Measurements from ENCODE around the gene NTRK3. TPM values are rescaled to one million over a fixed set of nuclear protein-coding genes. Genes with fewer than 3 reads are reported as not detected.

Gene NTRK3
- total RNA-seq, 2 donors from 2014 or later: 4.2 to 7.2 TPM

DNA sequence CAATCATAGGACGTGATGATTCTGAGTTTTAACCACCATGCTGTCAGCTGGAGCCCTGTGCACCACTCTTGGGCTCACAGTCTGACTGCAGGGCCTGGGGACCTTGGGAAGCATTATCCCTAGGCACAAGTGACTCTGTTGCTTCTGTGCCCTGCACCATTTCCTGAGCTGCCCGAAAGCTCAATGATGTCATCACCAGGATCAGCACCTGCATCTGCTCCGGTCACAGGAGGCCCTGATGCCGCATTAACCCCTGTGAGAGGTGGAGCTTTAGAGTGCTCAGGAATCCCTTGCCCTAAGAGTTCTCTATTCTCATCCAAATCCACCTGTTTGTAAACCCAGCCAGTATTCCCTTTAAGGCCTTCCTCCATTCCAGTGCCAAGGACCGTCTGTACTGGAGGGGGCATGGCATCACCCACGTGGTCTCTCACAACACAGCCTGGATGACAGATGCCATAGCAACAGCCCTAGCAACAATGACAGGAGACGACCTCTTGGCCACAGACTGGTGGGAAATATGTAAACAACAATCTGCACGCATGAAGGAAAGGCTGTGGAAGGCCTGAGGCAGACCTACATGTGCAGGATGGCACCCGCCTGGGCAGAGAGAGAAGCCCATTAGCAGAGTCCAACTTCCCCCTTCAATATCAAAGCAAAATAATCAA, 37.9 kb downstream of the NTRK3 start:
- TF ChIP-seq POLR2AphosphoS5 (IDR thresholded peaks at IDR 0.05) (no peak), POLR2A (IDR thresholded peaks at IDR 0.05) (no peak)
- TF ChIP-seq, protein P1, sequence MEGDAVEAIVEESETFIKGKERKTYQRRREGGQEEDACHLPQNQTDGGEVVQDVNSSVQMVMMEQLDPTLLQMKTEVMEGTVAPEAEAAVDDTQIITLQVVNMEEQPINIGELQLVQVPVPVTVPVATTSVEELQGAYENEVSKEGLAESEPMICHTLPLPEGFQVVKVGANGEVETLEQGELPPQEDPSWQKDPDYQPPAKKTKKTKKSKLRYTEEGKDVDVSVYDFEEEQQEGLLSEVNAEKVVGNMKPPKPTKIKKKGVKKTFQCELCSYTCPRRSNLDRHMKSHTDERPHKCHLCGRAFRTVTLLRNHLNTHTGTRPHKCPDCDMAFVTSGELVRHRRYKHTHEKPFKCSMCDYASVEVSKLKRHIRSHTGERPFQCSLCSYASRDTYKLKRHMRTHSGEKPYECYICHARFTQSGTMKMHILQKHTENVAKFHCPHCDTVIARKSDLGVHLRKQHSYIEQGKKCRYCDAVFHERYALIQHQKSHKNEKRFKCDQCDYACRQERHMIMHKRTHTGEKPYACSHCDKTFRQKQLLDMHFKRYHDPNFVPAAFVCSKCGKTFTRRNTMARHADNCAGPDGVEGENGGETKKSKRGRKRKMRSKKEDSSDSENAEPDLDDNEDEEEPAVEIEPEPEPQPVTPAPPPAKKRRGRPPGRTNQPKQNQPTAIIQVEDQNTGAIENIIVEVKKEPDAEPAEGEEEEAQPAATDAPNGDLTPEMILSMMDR (IDR thresholded peaks at IDR 0.05): no peak
- intact Hi-C loops (cut with DNase I): no loop called here

DNA sequence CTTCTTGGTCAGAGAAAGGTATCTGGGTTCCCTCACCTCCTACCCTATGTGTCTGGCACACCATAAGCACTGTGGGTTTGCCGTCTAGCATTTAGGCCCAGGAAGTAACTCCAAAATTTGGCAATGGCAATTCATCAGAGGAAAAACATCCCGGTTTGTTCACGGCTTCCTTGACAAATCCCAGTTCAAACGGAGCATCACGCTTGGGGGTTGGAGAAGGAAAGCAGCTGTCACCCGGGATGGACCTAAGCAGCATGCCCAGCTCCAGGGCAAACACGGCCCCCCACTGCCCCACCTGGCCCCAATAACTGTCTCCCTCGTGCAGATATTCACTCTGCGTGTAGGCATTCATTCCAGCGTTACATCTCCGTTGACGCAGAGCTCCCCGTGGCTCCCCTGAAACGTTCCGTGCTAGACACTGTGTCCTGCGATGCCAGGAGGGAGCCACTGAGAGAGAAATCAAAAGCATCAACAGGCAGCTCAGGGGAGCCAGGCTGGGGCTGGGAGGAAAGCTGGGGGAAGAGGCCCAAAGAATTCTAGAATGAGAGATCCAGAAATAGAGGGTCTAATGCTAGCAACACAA, 41.4 kb downstream of the NTRK3 start:
- Histone ChIP-seq H3K9me3 (no peaks in the 10 kb centered on the region), H3K27ac (no peak overlapping the region), H3K4me3 (no peak overlapping the region), H3K27me3 (replicated peaks; ENCODE audit: insufficient read depth) (no peaks in the 10 kb centered on the region), H3K36me3 (no peaks in the 10 kb centered on the region), H3K4me1 (replicated peaks) (no peaks in the 10 kb centered on the region)
- intact Hi-C loops (cut with DNase I): no loop called here
- DNase-seq (ENCODE audit: low spot score): no peak
- TF ChIP-seq, protein P1 (IDR thresholded peaks at IDR 0.05): no peak
- TF ChIP-seq POLR2A (IDR thresholded peaks at IDR 0.05): no peak
- TF ChIP-seq POLR2AphosphoS5 (IDR thresholded peaks at IDR 0.05): no peak
- 66% methylated on average over 16 of the region's 16 CpGs for WGBS

More for the DNA sequence above, 37.9 kb downstream of the NTRK3 start:
- H3K27ac ChIP-seq: no peak overlapping the region
- no peaks in the 10 kb centered on the region for H3K27me3 ChIP-seq (replicated peaks; ENCODE audit: insufficient read depth)
- H3K9me3 ChIP-seq: no peaks in the 10 kb centered on the region
- H3K4me1 ChIP-seq (replicated peaks): no peaks in the 10 kb centered on the region
- H3K4me3 ChIP-seq: no peak overlapping the region
- DNase-seq (ENCODE audit: low spot score): no peak
- no peaks in the 10 kb centered on the region for H3K36me3 ChIP-seq
- WGBS: 56% methylated on average over 9 of the region's 9 CpGs

DNA sequence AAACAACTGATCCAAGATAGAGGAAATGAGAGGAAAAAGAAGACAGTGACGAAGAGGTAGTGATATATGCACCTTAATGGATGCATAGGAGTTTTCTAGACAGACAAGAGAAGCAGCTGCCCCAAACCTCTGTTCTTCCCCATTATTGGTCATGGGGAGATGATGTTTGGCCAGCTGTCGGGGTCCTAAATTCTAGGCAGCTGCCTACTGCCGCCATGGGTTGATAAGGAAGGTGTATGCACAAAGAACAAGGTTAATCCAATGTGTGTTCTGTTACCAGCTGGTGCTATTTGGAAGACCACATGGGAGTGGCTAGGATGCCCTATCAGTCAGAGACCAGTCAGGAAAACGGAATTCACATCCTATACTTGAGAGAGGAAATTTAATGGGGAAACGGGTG, 47.4 kb downstream of the NTRK3 start:
- intact Hi-C loops (cut with DNase I): no loop called here
- Histone ChIP-seq H3K27ac (no peak overlapping the region), H3K9me3 (no peaks in the 10 kb centered on the region), H3K27me3 (replicated peaks; ENCODE audit: insufficient read depth) (no peaks in the 10 kb centered on the region), H3K4me3 (no peak overlapping the region), H3K36me3 (no peaks in the 10 kb centered on the region), H3K4me1 (replicated peaks) (no peaks in the 10 kb centered on the region)
- no peak for DNase-seq (ENCODE audit: low spot score)
- TF ChIP-seq, protein P1 (IDR thresholded peaks at IDR 0.05): no peak
- TF ChIP-seq POLR2A (IDR thresholded peaks at IDR 0.05) (no peak), POLR2AphosphoS5 (IDR thresholded peaks at IDR 0.05) (no peak)
- 90% methylated on average over 5 of the region's 5 CpGs for WGBS

DNA sequence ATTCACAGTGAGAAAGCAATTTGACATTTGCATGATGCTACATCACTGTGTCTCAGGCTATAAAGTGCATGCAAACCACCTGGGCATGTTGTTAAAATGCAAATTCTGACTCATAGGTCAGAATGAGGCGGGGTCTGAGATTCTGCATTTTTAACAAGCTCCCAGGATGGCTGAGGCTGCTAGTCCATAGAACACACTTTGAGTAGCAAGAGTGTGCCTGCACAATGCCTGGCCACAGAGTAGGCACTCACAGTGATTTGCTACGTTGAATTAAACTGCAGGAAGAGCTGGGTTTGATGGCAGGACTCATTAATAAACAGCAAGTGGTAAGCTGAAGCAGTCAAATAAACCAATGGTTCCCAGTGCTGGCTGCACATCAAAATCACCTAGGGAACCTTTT, 48.1 kb downstream of the NTRK3 start:
- 69% methylated on average over 2 of the region's 2 CpGs for WGBS
- no peaks in the 10 kb centered on the region for H3K9me3 ChIP-seq
- no peaks in the 10 kb centered on the region for H3K27me3 ChIP-seq (replicated peaks; ENCODE audit: insufficient read depth)
- no peaks in the 10 kb centered on the region for H3K36me3 ChIP-seq
- no peak for DNase-seq (ENCODE audit: low spot score)
- no peaks in the 10 kb centered on the region for H3K4me1 ChIP-seq (replicated peaks)
- TF ChIP-seq POLR2A (IDR thresholded peaks at IDR 0.05): no peak
- H3K4me3 ChIP-seq: no peak overlapping the region
- intact Hi-C loops (cut with DNase I): no loop called here
- no peak overlapping the region for H3K27ac ChIP-seq

DNA sequence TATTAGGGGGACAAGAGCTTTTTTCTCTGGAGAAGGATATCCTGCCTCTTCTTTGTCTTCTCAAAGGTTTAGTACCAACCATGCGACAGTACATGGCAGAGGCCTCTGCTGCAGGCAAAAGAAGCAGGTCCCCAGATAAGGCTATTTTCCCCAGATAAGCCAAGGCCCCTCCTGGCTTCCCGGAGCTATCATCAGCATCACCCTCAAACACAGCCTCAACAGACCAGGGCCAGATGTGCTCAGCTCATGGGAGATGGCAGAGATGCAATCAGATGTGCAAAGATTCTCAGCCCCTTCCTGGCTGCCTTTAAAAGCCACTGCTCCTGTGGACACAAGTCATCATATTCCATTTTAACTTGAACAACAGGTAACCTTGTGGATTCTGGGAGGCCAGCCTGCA, 49.0 kb downstream of the NTRK3 start:
- no peaks in the 10 kb centered on the region for H3K4me1 ChIP-seq (replicated peaks)
- 91% methylated on average over 2 of the region's 2 CpGs for WGBS
- no peak for TF ChIP-seq POLR2A (IDR thresholded peaks at IDR 0.05)
- TF ChIP-seq, protein P1 (IDR thresholded peaks at IDR 0.05): no peak
- no peak for TF ChIP-seq POLR2AphosphoS5 (IDR thresholded peaks at IDR 0.05)
- H3K27me3 ChIP-seq (replicated peaks; ENCODE audit: insufficient read depth): no peaks in the 10 kb centered on the region
- no peaks in the 10 kb centered on the region for H3K36me3 ChIP-seq
- no peak overlapping the region for H3K27ac ChIP-seq
- H3K9me3 ChIP-seq: no peaks in the 10 kb centered on the region
- H3K4me3 ChIP-seq: no peak overlapping the region
- intact Hi-C loops (cut with DNase I): no loop called here
- no peak for DNase-seq (ENCODE audit: low spot score)

Data from prostate gland (tissue), 2 donors.